Fibroblast of lung (primary cell): Measurements from ENCODE around the gene R3HDML.

Source experiments
- CTCF ChIP-seq, 2 donors: IDR thresholded peaks in 1 of 2; conservative IDR thresholded peaks in 1 of 2; 1 replicate in 1 of 2; 2 replicates in 1 of 2; pipeline ENCODE4 v1.5.1; 2011 to 2012; ENCODE audit warnings: low read length in 2 of 2, control low read depth in 1 of 2, inconsistent platforms in 1 of 2, low read depth in 1 of 2, mild to moderate bottlenecking in 1 of 2
- EZH2 ChIP-seq: IDR thresholded peaks from 2 replicates; pipeline ENCODE4 v1.5.1; 2012; ENCODE audit warnings: low read length, control low read depth, mild to moderate bottlenecking; ENCODE audit errors: missing control alignments

GRCh38 chr20:44364068-44364467 is 27.2 kb downstream of the R3HDML start:
- TF ChIP-seq EZH2 (no peak), CTCF (conservative IDR thresholded peaks at IDR 0.05 in 1 of 2, IDR thresholded peaks at IDR 0.05 in 1 of 2; ENCODE audit: low read depth in 1 of 2, low read length in 2 of 2) (no peak)
